Fibroblast of villous mesenchyme (primary cell): ENCODE data around the gene SIGLECL1. TPM values are rescaled to one million over a fixed set of nuclear protein-coding genes. Genes with fewer than 3 reads are reported as not detected.

Source experiments
- DNase-seq: peaks from one replicate; pipeline ENCODE4 v3.0.0-alpha.2; 2010; ENCODE audit warnings: low read depth
- H3K4me3 ChIP-seq: 2 replicates; pipeline ENCODE4 v1.5.1; 2011; ENCODE audit warnings: low read depth, mild to moderate bottlenecking, low read length
- total RNA-seq: library from RNA; depleted of rRNA; stranded (reverse); fragments of >200 nt; gene quantifications from 2 replicates; pipeline ENCODE4 v1.2.3, GENCODE V29; 2012
- TF ChIP-seq, protein P1 (sequence below): IDR thresholded peaks from 2 replicates; pipeline ENCODE4 v1.5.1; 2012; ENCODE audit warnings: low read depth, mild to moderate bottlenecking, low read length; ENCODE audit not compliant: insufficient read depth

The SIGLECL1 gene
- total RNA-seq, 1 donor: not detected

DNA sequence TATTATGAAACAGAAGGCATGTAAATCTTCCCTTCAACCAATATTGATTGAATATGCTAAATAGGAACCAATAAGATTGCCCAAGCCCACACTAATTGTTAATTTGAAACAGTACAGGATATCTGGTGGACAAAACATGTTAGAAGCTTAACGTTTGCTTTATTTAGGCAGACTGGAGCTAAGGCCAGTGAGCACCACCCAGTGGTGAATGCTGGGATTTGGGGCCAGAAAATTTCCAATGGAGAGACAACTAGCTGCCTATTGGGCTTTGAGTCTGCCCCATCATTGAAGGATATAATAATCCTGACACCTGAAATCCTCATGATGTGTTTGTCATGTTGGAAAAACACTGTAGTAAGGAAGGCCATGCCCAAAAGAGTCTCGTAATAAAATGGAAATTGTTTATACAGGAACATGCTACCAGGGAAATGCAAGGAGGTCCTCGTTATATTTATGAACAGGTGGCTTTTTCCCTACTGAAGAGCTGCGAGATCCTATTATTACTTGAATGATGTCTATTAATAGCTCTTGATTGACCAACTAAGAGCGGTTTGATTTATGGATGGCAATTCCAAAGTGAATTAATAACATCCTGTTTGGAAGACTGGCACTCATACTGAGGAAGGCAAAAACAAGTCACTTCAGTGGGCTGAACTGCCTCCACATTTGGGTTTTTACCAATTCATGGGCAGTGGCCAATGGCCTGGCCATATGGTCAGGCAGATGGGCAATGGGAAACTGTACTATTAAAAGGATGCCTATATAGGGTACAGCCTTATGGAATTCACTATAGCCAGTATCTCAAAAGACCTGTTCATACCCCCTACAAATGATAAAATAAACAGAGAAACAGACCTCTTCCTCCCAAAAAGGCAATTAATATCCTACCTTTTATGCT is 8.7 kb downstream of the SIGLECL1 start:
- DNase-seq: peak; percentile 16
- H3K4me3 ChIP-seq: no peak overlapping the region
- TF ChIP-seq, protein P1, sequence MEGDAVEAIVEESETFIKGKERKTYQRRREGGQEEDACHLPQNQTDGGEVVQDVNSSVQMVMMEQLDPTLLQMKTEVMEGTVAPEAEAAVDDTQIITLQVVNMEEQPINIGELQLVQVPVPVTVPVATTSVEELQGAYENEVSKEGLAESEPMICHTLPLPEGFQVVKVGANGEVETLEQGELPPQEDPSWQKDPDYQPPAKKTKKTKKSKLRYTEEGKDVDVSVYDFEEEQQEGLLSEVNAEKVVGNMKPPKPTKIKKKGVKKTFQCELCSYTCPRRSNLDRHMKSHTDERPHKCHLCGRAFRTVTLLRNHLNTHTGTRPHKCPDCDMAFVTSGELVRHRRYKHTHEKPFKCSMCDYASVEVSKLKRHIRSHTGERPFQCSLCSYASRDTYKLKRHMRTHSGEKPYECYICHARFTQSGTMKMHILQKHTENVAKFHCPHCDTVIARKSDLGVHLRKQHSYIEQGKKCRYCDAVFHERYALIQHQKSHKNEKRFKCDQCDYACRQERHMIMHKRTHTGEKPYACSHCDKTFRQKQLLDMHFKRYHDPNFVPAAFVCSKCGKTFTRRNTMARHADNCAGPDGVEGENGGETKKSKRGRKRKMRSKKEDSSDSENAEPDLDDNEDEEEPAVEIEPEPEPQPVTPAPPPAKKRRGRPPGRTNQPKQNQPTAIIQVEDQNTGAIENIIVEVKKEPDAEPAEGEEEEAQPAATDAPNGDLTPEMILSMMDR: peak; percentile 71

DNA sequence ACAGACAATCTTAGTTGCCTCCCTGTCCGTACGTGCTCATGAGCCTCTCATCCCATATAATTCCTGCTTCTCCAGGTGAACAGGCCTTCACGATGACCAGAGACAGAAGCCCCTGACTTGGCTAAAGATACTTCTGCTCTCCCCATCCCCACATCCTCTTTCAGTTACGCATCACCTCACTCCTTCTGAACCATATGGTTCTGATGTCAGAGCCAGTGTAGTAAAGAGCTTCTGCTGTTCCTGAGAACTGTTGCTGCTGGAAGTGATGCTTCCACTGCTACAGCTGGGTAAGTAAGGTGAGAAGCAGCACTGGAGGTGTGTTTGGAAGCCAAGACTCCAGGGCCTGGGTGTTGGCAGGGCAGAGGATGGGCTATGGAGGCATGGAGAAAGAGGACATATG is 12.9 kb downstream of the SIGLECL1 start:
- TF ChIP-seq, protein P1: no peak
- DNase-seq: no peak

DNA sequence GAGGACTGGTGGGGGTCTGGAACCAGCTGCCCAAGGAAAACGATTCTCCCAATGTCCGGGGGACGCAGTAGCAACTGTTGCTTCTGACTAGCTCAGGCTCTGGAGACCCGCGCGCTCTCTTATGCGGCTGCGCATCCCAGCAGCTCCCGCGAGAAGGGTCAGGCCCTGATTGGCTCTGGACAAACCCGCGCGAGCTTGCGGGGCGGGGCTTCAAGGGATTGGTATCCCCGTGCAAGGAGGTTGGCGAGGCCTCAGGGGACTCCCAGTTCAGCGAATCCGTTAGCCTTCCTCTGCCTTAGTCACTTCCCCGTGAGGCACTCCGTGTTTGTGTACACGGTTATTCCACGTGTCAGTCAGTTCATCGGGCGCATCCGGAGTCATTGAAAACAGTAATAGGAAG is 20.2 kb downstream of the SIGLECL1 start:
- DNase-seq: no peak
- H3K4me3 ChIP-seq: no peak overlapping the region
- TF ChIP-seq, protein P1: no peak

More for the DNA sequence above, 12.9 kb downstream of the SIGLECL1 start:
- no peak overlapping the region for H3K4me3 ChIP-seq

DNA sequence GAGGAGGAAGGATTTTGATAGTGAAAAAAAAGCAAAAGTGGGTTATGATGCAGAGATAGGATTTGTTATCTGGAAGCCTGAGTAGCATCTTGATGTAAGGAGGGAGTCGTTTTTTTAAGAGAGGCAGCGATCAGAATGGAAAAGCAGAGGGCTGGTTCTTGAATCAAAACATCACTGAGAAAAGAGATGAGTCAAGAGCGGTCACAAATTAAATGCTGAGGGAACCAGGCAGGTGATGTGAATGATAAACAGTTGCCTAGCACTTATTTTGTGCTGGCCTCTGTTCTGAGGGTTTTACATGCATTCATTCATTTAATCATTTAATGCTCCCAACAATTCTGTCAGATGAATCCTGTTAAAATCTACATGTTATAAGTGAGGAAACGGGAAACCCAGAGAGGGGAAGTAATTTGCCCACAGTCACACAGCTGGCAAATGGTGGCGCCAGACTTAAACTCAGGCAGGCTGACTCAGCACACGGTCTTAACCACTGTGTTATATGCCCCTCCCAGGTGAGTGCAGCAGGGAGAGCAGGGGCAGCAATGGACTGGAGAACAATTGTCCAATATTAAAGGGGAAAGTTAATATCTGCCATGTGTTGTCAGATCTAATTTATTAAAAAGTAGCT is 21.4 kb downstream of the SIGLECL1 start:
- no peak for DNase-seq
- TF ChIP-seq, protein P1: no peak
- H3K4me3 ChIP-seq: no peak overlapping the region

DNA sequence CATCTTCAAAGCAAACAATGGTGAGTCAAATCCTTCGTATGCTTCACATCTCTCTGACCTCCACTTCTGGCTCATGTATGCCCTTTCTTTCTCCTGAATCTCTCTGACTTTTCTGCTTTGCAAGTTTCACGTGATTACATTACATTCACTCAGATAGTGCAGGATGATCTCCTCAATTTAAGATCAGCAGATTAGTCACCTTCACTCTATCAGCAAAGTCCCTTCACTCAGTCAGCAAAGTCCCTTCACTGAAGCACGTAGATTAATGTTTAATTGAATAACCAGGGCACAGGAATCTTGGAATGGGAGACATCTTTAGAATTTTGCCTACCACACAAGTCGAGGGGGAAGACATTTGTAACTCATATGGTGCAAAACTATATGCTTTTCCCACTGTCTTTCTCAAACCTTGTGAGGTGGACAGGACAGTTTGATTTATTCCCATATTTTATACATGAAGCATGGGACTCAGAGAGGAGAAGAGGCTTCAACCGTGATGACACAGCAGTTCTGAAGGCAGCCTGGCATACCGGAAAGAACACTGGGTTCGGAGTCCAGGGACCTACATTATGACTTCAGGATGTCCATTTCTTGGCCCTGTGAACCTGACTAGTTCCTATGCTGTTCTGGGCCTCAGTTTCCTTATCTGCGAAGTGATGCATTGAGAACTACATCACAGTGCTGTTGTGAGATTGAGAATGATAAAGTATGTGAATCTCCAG is 23.3 kb downstream of the SIGLECL1 start:
- DNase-seq: no peak
- TF ChIP-seq, protein P1: no peak
- no peak overlapping the region for H3K4me3 ChIP-seq

DNA sequence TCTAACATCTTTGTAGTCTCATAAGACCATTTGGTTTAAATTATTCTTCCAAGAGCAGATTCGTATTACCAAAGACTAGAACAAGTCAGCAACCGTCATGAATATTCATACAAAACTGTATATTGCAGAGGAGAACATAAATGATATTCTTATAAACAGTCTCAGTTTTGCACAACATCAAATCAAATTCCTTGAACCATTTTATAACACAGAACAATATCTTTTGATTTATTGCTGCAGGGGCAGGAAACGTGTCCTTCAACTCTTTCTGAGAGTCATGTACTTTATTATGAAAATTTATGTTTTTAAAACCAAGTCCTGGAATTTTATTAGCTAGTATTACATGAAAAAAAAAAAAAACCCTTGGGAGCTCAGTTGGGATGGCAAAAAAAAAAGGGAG is 26.2 kb downstream of the SIGLECL1 start:
- TF ChIP-seq, protein P1: no peak
- DNase-seq: no peak
- H3K4me3 ChIP-seq: no peak overlapping the region
